Calu3 (cell line): Measurements from ENCODE around the gene FXYD6. TPM values are rescaled to one million over a fixed set of nuclear protein-coding genes. Genes with fewer than 3 reads are reported as not detected.
A peak's percentile ranks its signal among the peaks of the same experiment; 100 is the strongest.

ENCODE experiments used
- BruUV-seq: library from RNA; stranded (reverse); fragments of 400-500 nt; replicated peaks from 2 replicates; lab custom pipeline; 2021; lab: Mats Ljungman, UMichigan
- CTCF ChIA-PET: fragments of 300-600 bp; sonication (Branson Sonifier 250); formaldehyde crosslinking; loops from one replicate; lab custom pipeline; 2022; ENCODE audit warnings: antibody characterized with exemption; lab: Charles Lee
- DNase-seq: peaks from one replicate; pipeline ENCODE4 v3.0.0; 2022
- H3K27ac Mint-ChIP-seq: one replicate; pipeline ENCODE4 v1.8.0; 2022; ENCODE audit warnings: mixed read lengths; ENCODE audit not compliant: unreplicated experiment
- H3K27me3 Mint-ChIP-seq: one replicate; pipeline ENCODE4 v1.8.0; 2022; ENCODE audit warnings: mixed read lengths; ENCODE audit not compliant: unreplicated experiment
- H3K36me3 Mint-ChIP-seq: one replicate; pipeline ENCODE4 v1.8.0; 2022; ENCODE audit warnings: mild to moderate bottlenecking, moderate library complexity, mixed read lengths; ENCODE audit not compliant: insufficient read depth, unreplicated experiment
- H3K4me1 Mint-ChIP-seq: one replicate; pipeline ENCODE4 v1.8.0; 2022; ENCODE audit warnings: mild to moderate bottlenecking, low read depth, mixed read lengths; ENCODE audit not compliant: unreplicated experiment
- H3K4me3 Mint-ChIP-seq: one replicate; pipeline ENCODE4 v1.8.0; 2022; ENCODE audit warnings: mild to moderate bottlenecking, low read depth, moderate library complexity, mixed read lengths; ENCODE audit not compliant: unreplicated experiment
- H3K9me3 Mint-ChIP-seq: one replicate; pipeline ENCODE4 v1.8.0; 2022; ENCODE audit warnings: low read depth, mixed read lengths; ENCODE audit not compliant: unreplicated experiment
- CTCF ChIP-seq: fragments of 200-600 bp; IDR thresholded peaks from one replicate; pipeline ENCODE4 v1.8.0; 2022; ENCODE audit warnings: antibody characterized with exemption; ENCODE audit not compliant: unreplicated experiment
- intact Hi-C: fragments of 100-400 bp; cut with micrococcal nuclease; formaldehyde crosslinking; loops from one replicate; pipeline ENCODE4 v1.10.0; 2022; ENCODE audit not compliant: unreplicated experiment
- total RNA-seq: library from RNA; stranded (reverse); gene quantifications from 2 replicates; pipeline ENCODE4 v1.2.3, GENCODE V29; 2022

Gene FXYD6
- total RNA-seq, 1 experiment from 2014 or later: 0.61 TPM

- intact Hi-C loops: no loop called here
- BruUV-seq: no TSS peak
These were observed 40.1 kb downstream of the FXYD6 start for GRCh38 chr11:117836077-117836960.

GRCh38 chr11:117835576-117835975 is 40.9 kb downstream of the FXYD6 start:
- Mint-ChIP-seq H3K27me3 (no peaks in the 10 kb centered on the region), H3K4me3 (no peak overlapping the region), H3K4me1 (peaks cover 24% of the 10 kb centered on the region), H3K9me3 (no peaks in the 10 kb centered on the region), H3K36me3 (peaks cover 7% of the 10 kb centered on the region), H3K27ac (no peak overlapping the region)
- CTCF ChIA-PET: no interaction called here
- BruUV-seq: no TSS peak
- no peak for TF ChIP-seq CTCF
- intact Hi-C loops: no loop called here
- no peak for DNase-seq

More at GRCh38 chr11:117836077-117836960, 40.1 kb downstream of the FXYD6 start:
- CTCF ChIA-PET: no interaction called here
- no peaks in the 10 kb centered on the region for H3K27me3 Mint-ChIP-seq
- H3K36me3 Mint-ChIP-seq: peaks cover 7% of the 10 kb centered on the region
- no peak overlapping the region for H3K4me3 Mint-ChIP-seq
- no peak overlapping the region for H3K27ac Mint-ChIP-seq
- DNase-seq: no peak
- no peaks in the 10 kb centered on the region for H3K9me3 Mint-ChIP-seq
- TF ChIP-seq CTCF: no peak
- peaks cover 18% of the 10 kb centered on the region for H3K4me1 Mint-ChIP-seq

- H3K27ac Mint-ChIP-seq: no peak overlapping the region
- BruUV-seq: no TSS peak
- H3K9me3 Mint-ChIP-seq: no peaks in the 10 kb centered on the region
- no peaks in the 10 kb centered on the region for H3K27me3 Mint-ChIP-seq
- H3K4me3 Mint-ChIP-seq: no peak overlapping the region
- TF ChIP-seq CTCF: no peak
- intact Hi-C loops: no loop called here
- CTCF ChIA-PET: interaction anchor here (2.0 kb wide), 1 partner anchor 10 kb away, joined by 11 read pairs; the partner anchor contains the start of gene FXYD2
- peaks cover 12% of the 10 kb centered on the region for H3K36me3 Mint-ChIP-seq
- H3K4me1 Mint-ChIP-seq: peaks cover 30% of the 10 kb centered on the region
- DNase-seq: no peak
These were observed 41.5 kb downstream of the FXYD6 start for GRCh38 chr11:117834838-117835443.

GRCh38 chr11:117834068-117834810 is 42.2 kb downstream of the FXYD6 start:
- H3K4me1 Mint-ChIP-seq: peaks cover 32% of the 10 kb centered on the region

More at GRCh38 chr11:117834068-117834810, 42.2 kb downstream of the FXYD6 start:
- TF ChIP-seq CTCF: no peak
- peaks cover 12% of the 10 kb centered on the region for H3K36me3 Mint-ChIP-seq
- H3K4me3 Mint-ChIP-seq: no peak overlapping the region
- CTCF ChIA-PET: interaction anchor here (0.9 to 2.0 kb wide), 4 partner anchors 10 to 112 kb away, joined by 3 to 11 read pairs (median 5); partner anchors contain the start of gene FXYD2
- H3K27ac Mint-ChIP-seq: peak overlapping the region; percentile 63
- no peaks in the 10 kb centered on the region for H3K9me3 Mint-ChIP-seq
- DNase-seq: no peak
- intact Hi-C loops: no loop called here
- no peaks in the 10 kb centered on the region for H3K27me3 Mint-ChIP-seq
- TSS peak; percentile 63 for BruUV-seq
